Urothelium cell line (cell line): ENCODE measurements around the gene ZNHIT1.

ENCODE experiments used
- DNase-seq: peaks from one replicate; pipeline ENCODE4 v3.0.0; 2011; ENCODE audit warnings: low spot score, mixed read lengths
- FAIRE-seq: peaks from 2 replicates; lab custom pipeline; 2011; peaks lifted over from hg19 to GRCh38; lab: Jason Lieb, UNC

ZNHIT1 gene

DNA sequence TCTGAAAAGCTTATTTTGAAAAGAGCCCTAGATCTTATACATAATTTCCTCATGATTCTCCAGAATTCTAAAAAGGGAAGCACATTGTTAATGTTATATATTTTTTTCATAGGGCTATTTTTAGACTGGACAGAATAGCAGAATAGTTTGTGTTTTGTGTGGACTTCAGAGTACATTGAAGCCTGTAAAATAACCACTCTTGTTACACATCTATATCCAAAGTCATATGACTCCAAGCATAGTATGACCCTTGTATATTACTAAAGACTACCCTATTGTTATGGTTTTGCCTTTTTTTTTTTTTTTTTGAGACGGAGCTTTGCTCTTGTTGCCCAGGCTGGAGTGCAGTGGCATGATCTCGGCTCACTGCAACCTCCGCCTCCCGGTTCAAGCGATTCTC lies 53.1 kb downstream of the ZNHIT1 start:
- DNase-seq (no peak), FAIRE-seq (no peak)

DNA sequence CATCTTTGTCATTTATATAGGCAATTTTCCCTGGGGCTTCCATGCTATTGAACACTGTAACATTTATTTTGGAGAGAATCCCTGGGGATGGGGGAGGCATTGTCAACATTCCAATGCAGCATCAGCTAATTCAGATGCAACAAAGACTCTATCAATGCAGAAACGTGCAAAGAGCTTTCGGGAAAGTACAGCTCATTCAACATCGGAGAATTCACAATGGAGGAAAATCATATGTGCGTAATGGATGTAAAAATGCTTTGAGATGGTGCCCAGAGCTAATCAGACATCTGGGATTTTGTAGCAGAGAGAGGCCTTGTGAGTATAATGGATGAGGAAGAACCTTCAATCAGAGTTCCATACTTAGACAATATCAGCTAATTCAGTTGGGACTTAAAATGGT lies 55.2 kb downstream of the ZNHIT1 start:
- no peak for DNase-seq
- no peak for FAIRE-seq
